CD1c-positive myeloid dendritic cell (primary cell): ENCODE measurements around the gene TESMIN.

ENCODE experiments used
- DNase-seq: peaks from one replicate; pipeline ENCODE4 v3.0.0-alpha.2; 2016; ENCODE audit errors: extremely low spot score

TESMIN gene

GRCh38 chr11:68762481-68762880, 11.2 kb upstream of the TESMIN start:
- no peak for DNase-seq

- DNase-seq: no peak
These were observed 10.5 kb upstream of the TESMIN start for GRCh38 chr11:68761801-68762200.

GRCh38 chr11:68759991-68760390, 8.7 kb upstream of the TESMIN start:
- DNase-seq: no peak

GRCh38 chr11:68757711-68758110, 6.4 kb upstream of the TESMIN start:
- DNase-seq: no peak

- DNase-seq: no peak
These were observed 4.9 kb upstream of the TESMIN start for GRCh38 chr11:68756171-68756766.

- no peak for DNase-seq
These were observed 2.0 kb upstream of the TESMIN start for GRCh38 chr11:68753300-68753699.

DNA sequence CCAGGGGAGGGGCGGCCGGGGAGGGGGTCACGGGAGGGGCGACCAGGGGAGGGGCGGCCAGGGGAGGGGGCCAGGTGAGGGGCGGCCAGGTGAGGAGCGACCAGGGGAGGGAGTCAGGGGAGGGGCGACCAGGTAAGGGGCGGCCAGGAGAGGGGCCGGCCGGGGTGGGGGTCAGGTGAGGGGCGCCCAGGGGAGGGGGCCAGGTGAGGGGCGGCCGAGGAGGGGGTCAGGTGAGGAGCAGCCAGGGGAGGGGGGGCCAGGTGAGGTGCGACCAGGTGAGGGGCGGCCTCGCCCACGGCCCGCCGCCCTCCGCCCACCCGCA, 355 bp downstream of the TESMIN start:
- no peak for DNase-seq

DNA sequence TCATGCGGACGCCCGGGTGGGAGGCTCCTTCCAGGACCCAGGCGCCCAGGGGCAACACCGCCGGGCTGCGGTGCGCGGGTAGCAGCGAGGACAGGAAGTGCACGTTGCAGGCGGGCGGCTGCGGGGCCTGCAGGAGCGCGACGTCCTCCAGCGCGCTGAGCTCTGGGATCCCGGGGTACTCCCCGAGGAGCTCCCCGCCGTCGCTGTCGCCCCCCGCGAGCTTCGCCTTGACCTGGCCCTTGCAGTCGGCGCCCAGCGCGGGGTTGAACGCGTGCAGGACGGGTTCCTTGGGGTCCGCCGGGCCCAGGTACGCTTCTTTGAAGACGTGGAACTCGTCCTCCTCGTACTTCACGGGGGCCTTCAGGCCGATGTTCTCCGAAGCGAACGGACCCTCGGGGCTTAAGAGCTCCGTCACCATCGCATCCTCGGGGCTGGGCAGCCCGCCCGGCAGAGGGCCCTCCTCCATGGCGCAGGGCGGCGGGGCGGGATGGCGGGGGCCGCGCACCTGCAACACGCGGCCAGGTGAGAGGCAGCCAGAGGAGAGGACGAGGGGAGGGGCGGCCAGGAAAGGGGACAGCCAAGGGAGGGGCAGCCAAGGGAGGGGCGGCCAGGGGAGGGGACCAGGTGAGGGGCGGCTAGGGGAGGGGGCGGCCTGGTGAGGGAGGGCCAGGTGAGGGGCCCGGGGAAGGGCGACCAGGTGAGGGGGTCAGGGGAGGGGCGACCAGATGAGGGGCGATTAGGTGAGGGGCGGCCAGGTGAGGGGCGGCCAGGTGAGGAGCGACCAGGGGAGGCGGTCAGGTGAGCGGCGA, 921 bp downstream of the TESMIN start:
- DNase-seq: no peak

DNA sequence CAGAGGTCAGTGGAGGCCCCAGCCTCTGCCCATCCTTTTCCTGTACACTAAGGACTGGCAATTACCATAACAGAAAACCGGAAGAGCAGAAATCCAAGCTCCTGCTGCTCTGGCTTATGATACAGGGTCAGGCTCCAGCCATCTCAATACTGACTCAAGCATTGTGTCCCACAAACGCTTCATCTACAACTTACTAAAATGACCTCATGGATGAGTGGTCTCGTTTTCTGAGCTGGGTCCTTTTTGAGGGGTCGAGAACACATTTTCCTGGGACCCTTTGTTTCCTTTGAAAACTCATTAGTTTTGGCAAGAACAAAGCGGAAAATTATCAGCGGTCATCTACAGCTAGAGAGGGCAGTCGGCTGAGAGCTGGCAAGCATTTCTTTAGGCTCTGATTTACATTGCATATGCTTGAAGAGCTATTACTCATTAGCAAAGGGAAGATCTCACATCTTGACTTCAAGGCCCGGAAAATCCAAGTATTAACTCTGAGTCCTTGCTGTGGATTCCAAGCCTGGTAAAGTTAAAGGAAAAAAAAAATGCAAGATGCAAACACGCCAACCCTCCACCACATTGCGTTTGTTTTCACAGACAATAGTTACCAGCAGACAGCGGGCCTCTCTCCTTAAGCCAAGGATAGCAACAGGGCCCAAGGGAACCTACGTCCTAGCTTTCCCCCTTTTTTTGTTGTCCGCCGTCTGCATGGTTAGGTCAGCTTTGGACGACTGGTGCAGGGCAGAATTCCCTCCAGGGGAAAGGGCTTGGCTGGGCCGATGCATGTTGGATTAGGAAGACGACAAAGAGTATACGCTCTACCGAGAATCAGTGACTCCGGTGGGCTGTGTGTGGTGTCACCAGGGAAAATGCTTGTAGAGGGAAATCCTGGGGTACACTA, 1.8 kb downstream of the TESMIN start:
- no peak for DNase-seq

DNA sequence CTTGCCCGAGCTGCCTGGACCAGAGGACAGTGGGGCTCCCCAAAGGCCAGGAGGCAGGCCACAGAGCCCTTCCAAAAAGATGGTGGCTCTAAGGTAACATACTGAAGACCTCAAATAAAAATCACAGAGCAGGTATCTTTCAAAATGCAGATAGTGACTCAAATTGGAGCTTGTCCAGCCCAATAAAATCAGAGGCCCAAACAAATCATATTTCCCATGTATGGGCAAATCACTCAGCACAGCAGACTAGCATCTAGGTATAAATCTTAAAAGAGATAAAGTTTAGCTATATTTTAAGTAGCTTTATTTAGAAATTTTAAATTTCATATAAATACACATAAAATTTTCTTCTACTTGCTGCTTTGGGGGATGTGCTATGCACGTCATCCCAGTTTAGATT, 3.3 kb downstream of the TESMIN start:
- no peak for DNase-seq

DNA sequence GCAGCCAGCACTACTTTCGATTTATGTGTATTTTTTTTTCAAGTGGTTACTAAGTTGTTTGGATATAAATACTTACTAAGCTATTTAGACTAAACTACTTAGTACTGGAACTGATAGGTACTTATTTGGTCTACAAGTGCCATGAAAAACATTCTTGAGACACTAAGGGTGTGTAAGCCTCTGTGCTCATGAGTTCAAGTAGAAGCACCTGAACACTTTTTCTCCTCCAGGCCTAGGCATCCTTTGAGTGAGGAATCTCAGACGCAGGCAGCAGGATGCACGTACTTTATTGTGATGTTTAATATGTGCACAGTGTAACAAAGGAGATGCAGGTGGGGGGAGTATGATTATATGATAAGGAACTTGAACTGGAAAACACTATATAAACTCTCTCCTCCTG, 7.8 kb downstream of the TESMIN start:
- DNase-seq: no peak

- DNase-seq: no peak
These were observed 9.9 kb downstream of the TESMIN start for GRCh38 chr11:68741463-68741862.

- DNase-seq: peak; percentile 11
These were observed 15.7 kb downstream of the TESMIN start for GRCh38 chr11:68735646-68736045.

DNA sequence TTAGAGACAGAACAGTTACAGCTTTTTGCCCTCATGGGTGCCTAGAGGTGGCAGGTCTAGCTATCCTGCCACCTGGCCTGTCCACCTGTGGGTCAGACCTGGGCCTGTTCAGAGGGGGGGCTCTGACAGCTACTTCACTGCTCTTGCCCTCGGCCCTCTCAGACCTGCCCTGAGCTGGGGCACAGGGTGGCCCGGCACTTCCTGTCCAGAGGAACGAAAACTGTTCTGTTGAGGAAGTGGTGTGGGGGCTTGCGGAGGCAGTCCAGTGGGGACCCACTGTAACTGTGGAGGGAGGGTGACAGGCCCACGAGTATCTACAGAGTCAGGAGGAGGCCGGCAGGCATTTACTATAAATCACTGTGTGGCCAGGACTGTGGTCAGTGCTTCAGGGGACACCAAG, 16.2 kb downstream of the TESMIN start:
- DNase-seq: peak; percentile 43

DNA sequence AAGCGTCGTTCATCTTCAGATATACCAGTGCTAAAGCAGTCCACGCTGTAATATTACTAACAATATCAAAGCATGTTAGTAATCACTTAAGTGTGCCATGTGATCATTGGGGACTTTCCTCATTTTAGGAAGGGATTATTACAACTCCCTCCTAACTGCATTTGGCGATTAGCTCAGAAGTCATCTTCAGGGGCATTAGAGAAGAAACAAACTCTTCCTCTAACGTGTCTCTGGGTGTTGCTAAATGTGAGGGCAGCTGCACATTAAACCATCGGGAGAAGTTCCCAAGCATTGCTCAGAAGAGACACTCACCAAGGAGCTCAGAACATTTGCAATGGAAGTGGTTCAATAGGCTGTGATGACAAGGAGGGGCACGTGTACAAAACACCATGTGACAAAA, 17.2 kb downstream of the TESMIN start:
- DNase-seq: peak; percentile 8

DNA sequence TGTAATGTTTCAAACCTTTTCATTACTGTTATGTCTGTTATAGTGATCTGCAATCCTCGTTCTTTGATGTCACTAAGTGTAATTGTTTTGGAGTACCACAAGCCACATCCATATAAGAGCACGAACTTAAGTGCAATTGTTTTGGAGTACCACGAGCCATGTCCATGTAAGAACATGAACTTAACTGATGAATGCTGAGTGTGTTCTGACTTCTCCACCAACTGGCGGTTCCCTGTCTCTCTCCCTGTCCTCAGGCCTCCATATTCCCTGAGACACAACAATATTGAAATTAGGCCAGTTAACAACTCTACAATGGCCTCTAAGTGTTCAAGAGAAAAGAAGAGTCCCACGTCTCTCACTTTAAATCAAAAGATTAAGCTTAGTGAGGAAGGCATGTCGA, 23.5 kb downstream of the TESMIN start:
- DNase-seq: no peak

DNA sequence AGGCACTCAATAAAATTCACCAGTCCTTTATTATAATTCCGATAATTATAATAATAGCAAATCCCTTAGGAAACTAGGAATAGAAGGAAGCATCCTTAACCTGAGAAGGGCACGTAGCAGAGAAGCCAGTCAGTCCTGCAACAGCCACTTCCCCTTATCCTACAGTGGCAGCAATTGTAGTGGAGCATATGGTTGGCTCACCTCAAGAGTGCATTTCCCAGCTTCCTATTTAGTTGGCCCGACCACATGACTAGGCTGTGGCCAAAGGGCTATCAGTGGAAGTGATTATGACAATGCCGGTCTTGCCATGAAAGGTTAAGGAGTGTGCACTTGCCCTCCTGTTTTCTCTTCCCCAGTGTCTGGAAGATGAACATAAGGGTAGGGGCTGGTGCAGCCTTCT, 27.0 kb downstream of the TESMIN start:
- peak; percentile 47 for DNase-seq

GRCh38 chr11:68722143-68722542, 29.2 kb downstream of the TESMIN start:
- DNase-seq: no peak

DNA sequence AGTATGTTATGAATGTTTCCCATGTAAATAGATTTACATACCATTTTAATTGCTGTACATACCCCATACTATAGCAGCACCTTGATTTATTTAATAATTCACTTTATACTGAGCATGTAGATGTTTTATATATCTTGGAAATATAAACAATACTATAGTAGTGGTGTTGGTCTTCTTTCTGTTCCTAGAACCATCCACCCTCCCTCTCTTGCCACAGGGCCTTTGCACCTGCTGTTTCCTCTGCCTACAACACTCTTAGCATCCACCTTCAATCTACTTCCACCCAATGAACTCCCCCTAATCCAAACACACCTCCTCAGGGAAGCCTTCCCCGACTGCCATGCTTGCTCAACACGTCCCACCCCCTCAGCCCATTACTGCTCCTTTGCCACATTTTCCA, 30.2 kb downstream of the TESMIN start:
- DNase-seq: no peak

GRCh38 chr11:68715456-68716122, 35.7 kb downstream of the TESMIN start:
- no peak for DNase-seq

- no peak for DNase-seq
These were observed 37.1 kb downstream of the TESMIN start for GRCh38 chr11:68714060-68714856.
